Measurements from ENCODE around the gene SRGAP3. TPM values are rescaled to one million over a fixed set of nuclear protein-coding genes. Genes with fewer than 3 reads are reported as not detected.

Gene SRGAP3
- total RNA-seq, 4 donors from 2014 or later: 13.7 to 27.7 (median 18.5) TPM

- H3K4me3 ChIP-seq (ENCODE audit: low read depth, poor library complexity, severe bottlenecking): no peak overlapping the region
- WGBS, 2 donors: 49 to 60% methylated on average over 2 of the region's 2 CpGs
- TF ChIP-seq, protein P1, sequence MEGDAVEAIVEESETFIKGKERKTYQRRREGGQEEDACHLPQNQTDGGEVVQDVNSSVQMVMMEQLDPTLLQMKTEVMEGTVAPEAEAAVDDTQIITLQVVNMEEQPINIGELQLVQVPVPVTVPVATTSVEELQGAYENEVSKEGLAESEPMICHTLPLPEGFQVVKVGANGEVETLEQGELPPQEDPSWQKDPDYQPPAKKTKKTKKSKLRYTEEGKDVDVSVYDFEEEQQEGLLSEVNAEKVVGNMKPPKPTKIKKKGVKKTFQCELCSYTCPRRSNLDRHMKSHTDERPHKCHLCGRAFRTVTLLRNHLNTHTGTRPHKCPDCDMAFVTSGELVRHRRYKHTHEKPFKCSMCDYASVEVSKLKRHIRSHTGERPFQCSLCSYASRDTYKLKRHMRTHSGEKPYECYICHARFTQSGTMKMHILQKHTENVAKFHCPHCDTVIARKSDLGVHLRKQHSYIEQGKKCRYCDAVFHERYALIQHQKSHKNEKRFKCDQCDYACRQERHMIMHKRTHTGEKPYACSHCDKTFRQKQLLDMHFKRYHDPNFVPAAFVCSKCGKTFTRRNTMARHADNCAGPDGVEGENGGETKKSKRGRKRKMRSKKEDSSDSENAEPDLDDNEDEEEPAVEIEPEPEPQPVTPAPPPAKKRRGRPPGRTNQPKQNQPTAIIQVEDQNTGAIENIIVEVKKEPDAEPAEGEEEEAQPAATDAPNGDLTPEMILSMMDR (IDR thresholded peaks at IDR 0.05): no peak
- no peak for TF ChIP-seq POLR2A (IDR thresholded peaks at IDR 0.05)
- intact Hi-C loops (cut with DNase I; ENCODE audit: low total_unique reads): loop anchor here (5.0 to 10.0 kb wide), 2 partner anchors 86 to 314 kb away; no protein-coding TSS in a partner anchor
- DNase-seq (ENCODE audit: low spot score in 2 of 2): peak in 1 of 2 donors; percentile 48
Measured at GRCh38 chr3:8988384-8988655, 261.1 kb downstream of the SRGAP3 start.

DNA sequence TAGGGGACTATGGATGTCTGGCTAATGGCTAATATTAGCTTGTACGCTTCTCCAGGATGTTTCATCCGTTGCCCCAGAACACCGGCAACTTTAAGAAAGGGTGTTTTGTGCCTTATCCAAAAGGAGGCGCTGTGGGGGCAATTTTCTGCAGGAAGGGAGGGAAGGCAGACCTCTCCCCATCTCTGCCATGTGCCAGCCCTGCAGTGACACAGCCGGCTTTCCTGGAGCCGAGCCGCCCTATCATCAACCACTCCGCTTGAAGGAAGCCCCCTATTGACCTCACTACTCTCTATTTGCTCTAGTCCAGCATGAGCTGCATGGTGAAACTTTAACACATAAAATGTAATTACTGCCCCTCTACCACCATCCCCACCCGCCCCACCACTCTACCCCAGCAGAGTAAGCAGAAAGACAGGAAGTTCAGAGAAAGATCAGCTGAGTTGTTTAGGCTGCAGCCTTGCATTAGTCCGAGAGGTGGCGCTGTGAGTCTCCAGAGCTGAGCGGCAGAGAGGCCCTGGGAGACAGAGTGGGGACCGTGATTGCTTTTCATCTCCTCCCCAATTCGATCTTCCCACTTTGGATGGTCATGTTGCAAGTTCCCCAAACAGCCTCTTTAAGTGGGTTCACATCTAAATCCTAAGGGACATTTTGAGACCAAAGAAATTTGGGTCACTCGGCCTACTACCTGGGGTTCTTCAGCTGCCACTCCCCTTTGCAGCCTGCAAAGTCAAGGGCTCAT lies 261.6 kb downstream of the SRGAP3 start:
- TF ChIP-seq, protein P1 (IDR thresholded peaks at IDR 0.05): peak in 1 of 3 donors; percentile 54
- no peak for TF ChIP-seq POLR2A (IDR thresholded peaks at IDR 0.05)
- no peak overlapping the region for H3K4me3 ChIP-seq (ENCODE audit: low read depth, poor library complexity, severe bottlenecking)
- peak; percentile 59 to 95 for DNase-seq (ENCODE audit: low spot score in 2 of 2)
- intact Hi-C loops (cut with DNase I; ENCODE audit: low total_unique reads): loop anchor here (5.0 to 10.0 kb wide), 2 partner anchors 87 to 314 kb away; no protein-coding TSS in a partner anchor
- WGBS, 2 donors: 37 to 46% methylated on average over 15 of the region's 15 CpGs

DNA sequence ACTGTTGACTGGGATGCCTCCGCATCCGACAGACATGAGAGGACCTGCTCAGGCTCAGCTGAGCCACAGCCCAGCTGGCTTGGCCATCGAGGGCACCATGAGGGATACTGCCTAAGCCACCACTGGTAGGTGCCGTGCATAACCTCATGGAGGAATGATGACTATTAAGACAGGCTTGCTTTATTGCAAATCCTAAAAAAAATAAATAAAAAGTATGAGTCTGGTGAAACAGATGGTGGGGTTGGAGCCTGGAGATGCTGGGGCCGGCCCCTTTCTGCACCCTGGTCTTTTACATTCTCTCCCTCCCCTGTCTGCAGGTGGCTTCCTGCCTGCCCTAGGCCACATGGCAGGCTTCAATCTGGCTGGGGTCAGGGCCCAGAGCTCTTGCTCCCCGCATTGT lies 262.2 kb downstream of the SRGAP3 start:
- peak in 1 of 2 donors; percentile 54 for DNase-seq (ENCODE audit: low spot score in 2 of 2)
- no peak overlapping the region for H3K4me3 ChIP-seq (ENCODE audit: low read depth, poor library complexity, severe bottlenecking)
- intact Hi-C loops (cut with DNase I; ENCODE audit: low total_unique reads): loop anchor here (5.0 to 10.0 kb wide), 2 partner anchors 88 to 315 kb away; no protein-coding TSS in a partner anchor
- no peak for TF ChIP-seq POLR2A (IDR thresholded peaks at IDR 0.05)
- TF ChIP-seq, protein P1 (IDR thresholded peaks at IDR 0.05): no peak
- 79 to 82% methylated on average over 6 of the region's 6 CpGs for WGBS, 2 donors

DNA sequence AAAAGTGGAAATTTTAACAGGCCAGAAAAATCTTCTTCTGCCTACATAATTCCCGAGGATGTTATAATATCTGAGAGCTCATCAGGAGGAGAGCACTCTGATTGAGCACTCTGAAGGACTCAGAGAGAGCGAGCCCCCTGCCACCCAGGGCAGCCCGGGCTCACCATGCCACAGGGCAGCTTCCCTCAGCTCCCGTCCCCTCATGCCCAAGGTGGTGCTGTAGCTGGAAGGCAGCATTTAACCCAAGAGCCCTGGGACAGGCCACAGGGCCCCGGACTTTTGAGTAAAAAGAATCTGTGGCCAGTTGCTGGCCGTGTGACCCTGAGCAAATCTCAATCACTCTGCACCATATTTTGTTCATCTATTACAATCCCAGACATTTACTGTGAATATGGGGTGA lies 262.7 kb downstream of the SRGAP3 start:
- intact Hi-C loops (cut with DNase I; ENCODE audit: low total_unique reads): loop anchor here (5.0 to 10.0 kb wide), 2 partner anchors 88 to 316 kb away; no protein-coding TSS in a partner anchor

DNA sequence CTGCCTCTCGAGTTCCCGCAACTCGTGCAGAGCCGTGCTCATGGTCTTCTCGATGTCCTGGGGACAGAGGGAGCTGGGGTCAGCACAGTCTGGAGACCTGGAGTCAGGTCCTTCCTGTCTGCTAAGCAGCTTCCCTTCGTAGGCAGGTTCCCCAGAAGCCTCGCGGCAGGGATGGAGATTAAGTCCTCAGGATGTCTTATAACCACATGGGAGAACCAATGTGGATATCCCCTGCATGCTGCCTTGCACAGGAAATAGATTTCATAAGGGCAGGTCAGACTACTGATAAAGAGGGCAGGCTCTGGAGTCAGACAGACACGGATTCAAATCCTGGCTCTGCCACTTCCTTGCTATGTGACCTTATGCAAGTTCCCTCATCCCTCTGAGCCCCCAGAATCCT lies 263.6 kb downstream of the SRGAP3 start:
- WGBS, 2 donors: 89 to 93% methylated on average over 9 of the region's 9 CpGs
- H3K4me3 ChIP-seq (ENCODE audit: low read depth, poor library complexity, severe bottlenecking): no peak overlapping the region
- no peak for TF ChIP-seq POLR2A (IDR thresholded peaks at IDR 0.05)
- TF ChIP-seq, protein P1 (IDR thresholded peaks at IDR 0.05): no peak
- intact Hi-C loops (cut with DNase I; ENCODE audit: low total_unique reads): loop anchor here (5.0 to 10.0 kb wide), 2 partner anchors 89 to 316 kb away; no protein-coding TSS in a partner anchor
- DNase-seq (ENCODE audit: low spot score in 2 of 2): peak in 1 of 2 donors; percentile 74

More for the DNA sequence above, 262.7 kb downstream of the SRGAP3 start:
- no peak overlapping the region for H3K4me3 ChIP-seq (ENCODE audit: low read depth, poor library complexity, severe bottlenecking)
- DNase-seq (ENCODE audit: low spot score in 2 of 2): peak in 1 of 2 donors; percentile 68
- no peak for TF ChIP-seq POLR2A (IDR thresholded peaks at IDR 0.05)
- TF ChIP-seq, protein P1 (IDR thresholded peaks at IDR 0.05): no peak
- WGBS, 2 donors: 91 to 92% methylated on average over 6 of the region's 6 CpGs

Measured in lower leg skin (tissue), 4 donors.